GM12873 (cell line): ENCODE results near the gene SLC7A5.

Experiments
- TF ChIP-seq, protein P1 (sequence below): IDR thresholded peaks from 2 replicates; pipeline ENCODE4 v1.5.1; 2012; ENCODE audit warnings: low read depth, mild to moderate bottlenecking, moderate library complexity, low read length, control low read depth; ENCODE audit not compliant: insufficient read depth; ENCODE audit errors: missing control alignments

SLC7A5 gene

DNA sequence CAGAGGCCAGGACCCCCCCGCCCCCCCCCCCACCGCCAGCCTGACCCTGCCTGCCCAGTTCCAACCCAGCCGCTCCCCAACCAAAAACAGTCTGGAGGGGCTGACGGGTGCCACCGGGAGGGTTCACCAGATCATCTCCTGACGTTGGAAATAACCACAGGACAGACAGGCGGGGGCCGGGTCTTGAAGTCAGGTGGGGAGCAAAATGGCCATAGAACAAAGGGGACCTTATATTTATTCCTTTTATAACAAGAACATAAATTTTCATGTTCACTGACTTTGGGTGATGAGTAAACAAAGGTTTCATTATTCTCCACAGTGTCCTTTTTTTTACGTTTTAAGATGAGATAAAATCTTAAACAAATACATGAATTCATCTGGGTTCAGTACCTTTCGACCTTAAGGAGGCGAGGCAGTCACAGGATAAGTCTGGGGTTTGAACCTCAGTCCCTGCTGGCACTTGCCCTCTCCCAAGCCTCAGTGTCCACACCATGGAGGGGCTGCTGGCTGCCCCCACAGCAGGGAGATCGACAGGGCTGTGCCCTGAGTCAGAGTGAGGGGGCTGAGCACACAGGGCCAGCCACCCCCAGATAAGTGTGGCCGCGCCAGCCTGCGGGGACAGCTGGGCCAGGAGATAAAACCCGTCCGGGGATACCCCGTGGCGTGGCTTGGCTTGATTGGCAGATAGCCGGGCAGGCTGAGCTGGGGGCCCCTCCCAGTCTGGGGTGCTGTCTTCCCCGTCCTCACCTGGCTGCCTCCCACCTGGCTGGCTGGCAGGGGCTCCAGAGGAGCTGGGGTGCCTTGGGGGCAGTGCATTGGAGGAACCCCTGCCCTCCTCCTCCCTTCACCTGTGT, 15.0 kb downstream of the SLC7A5 start:
- TF ChIP-seq, protein P1, sequence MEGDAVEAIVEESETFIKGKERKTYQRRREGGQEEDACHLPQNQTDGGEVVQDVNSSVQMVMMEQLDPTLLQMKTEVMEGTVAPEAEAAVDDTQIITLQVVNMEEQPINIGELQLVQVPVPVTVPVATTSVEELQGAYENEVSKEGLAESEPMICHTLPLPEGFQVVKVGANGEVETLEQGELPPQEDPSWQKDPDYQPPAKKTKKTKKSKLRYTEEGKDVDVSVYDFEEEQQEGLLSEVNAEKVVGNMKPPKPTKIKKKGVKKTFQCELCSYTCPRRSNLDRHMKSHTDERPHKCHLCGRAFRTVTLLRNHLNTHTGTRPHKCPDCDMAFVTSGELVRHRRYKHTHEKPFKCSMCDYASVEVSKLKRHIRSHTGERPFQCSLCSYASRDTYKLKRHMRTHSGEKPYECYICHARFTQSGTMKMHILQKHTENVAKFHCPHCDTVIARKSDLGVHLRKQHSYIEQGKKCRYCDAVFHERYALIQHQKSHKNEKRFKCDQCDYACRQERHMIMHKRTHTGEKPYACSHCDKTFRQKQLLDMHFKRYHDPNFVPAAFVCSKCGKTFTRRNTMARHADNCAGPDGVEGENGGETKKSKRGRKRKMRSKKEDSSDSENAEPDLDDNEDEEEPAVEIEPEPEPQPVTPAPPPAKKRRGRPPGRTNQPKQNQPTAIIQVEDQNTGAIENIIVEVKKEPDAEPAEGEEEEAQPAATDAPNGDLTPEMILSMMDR, result no peak

DNA sequence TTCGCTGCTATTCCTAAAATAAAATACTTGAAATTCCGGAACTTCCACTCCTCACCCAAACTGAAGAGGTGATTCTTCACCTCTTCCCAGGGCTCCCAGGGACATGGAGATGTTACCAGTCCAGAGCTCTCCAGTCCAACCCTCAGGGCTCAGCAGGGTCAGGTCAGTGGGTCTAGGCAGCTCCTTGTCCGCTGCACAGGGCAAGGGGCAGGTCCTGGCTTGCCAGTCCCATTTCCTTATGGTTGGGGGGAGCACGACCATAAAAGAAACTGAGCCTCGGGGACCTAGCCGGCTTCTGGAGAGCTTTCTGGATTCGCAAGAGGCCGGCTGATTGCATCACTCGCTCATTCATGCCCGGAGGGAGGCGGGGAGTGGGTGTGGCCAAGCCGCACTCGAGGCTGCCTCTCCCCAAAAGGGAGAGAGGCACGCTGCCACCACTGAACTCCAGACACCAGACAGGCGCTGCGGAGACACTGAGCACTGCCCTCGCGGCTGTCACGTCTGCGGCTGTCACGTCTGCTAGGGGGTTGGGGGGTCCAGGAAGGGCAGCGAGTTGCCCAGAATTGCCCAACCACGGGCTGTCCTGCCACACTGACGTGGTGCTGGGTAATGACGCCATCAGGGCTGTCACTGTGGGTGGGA, 15.8 kb downstream of the SLC7A5 start:
- TF ChIP-seq, protein P1, result no peak

DNA sequence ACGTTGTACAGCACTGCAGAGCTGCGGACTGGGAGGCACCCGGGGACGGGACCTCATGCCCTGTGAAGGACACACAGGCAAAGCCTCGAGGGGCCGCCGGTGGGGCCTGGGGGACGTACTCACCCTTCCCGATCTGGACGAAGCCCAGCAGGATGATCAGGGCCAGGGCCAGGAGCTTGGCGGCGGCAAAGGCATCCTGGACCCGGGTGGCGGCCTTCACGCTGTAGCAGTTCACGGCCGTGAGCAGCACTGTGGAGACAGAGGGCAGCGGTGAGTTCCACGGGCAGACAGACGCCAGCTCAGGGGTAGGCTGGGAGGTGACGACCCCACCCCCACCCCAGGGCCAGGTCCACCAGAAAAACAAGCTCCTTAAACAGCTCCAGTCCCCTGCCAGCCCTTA, 17.7 kb downstream of the SLC7A5 start:
- TF ChIP-seq, protein P1, result no peak

DNA sequence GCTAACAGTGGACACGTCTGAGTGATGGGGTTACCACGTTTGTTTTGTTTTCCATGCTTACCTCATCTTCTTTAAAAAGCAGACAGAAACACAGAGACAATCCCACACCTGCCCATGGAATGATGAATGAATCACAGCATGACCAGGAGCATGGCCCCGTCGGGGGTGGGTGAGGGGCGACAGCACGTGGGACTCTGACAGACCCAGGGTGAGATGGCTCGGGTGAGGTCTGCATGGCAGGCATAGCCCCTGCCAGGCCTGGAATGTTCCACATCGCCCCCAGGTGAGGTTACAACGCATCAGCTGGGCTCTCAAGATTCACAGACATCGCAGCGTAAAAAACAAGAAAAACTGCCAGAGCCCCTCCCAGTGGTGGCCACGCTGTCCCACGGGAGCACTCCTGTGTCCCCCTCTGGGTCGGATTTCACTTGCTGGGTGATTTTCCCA, 18.1 kb downstream of the SLC7A5 start:
- TF ChIP-seq, protein P1, result no peak

DNA sequence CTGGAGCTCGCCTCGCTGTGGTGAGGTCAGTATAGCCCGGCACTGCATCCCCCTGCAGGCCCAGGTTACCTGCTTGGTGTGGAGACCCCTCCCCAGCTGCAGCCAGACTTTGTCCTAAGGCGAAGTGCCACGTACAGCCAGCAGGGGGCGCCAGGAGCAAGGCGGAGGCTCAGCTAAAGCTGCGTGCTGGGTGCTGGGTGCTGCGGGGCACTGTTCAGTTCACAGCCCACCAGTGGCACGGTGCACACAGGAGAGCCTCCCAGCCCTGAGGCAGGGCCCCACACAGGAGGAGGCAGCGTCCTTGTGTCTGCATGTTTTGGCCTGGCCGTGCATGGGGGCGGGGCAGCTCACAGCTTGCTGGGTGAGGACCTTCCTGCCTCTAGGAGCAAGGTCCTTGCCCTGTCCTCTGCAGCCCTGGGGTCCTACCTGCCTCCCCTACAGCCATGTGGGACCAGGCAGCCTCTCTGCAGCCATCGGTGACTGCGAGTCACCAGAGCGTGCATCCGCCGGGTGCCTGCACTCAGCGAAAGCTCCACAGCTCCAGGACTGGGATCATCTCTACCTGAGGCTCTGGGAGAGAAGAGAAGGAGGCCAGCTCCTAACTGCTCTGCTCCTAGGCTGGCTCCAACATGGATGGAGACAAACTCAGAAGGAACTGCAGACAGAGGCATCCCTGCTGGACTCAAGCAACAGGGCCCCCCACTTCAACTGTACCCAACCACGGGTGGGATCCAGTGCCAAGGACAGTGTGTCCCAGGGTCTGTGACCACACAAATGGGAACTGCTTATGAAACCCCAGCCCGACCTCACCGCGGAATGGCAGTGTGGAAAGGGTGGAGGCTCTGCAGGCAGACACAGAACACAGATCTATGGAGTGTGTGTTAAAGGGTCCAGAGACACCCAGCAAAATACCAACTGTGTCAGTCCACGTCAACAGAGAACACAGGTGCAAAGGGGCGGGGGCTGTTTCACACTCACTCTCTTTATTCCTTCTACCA, 19.0 kb downstream of the SLC7A5 start:
- TF ChIP-seq, protein P1, result peak; percentile 97

DNA sequence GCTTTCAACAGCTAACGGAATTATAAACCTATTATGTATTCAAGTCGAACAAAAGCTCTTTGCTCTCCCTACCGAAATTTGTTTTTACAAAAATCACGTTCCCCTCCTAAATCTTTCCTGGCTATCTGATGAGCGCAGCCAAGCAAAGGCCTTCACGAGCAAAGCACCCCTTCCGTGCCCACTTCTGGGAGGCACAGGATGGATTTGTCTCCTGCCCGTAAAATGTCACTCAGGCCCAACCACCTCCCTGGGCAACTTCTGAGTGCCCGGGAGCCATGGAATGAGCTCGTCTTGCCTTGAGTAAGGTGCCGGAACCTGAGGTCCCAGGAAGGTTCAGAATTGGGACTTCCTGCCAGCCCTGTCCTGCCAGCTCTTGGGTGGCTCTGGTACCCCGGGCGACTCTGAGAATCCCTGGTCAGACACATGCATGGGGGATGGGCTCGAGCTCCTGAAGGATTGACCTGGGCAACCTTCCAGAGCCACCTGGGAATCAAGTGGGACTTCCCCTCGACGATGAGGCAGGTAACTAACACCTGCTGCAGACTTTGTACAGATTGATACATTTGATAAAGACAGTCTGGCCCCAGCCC, 19.8 kb downstream of the SLC7A5 start:
- TF ChIP-seq, protein P1, result no peak
